HCT116 (cell line): ENCODE measurements around the gene KIF26B. TPM values are rescaled to one million over a fixed set of nuclear protein-coding genes. Genes with fewer than 3 reads are reported as not detected.

Experiments used
- ATAC-seq: fragments of 200-7000 bp; cut with Tn5 transposase; 2 replicates; pipeline ENCODE4 v1.9.1; 2020; ENCODE audit warnings: mild to moderate bottlenecking, moderate library complexity
- BruUV-seq: library from RNA; stranded (reverse); fragments of 400-500 nt; replicated peaks from 2 replicates; lab custom pipeline; 2021; lab: Mats Ljungman, UMichigan
- CTCF ChIA-PET: fragments of 300-600 bp; sonication (Branson Sonifier 250); formaldehyde crosslinking; loops from one replicate; lab custom pipeline; 2021; ENCODE audit warnings: antibody characterized with exemption; lab: Charles Lee
- POLR2A ChIA-PET: fragments of 300-600, 350-600 bp; sonication (Branson Sonifier 250); formaldehyde crosslinking; loops from one replicate; lab custom pipeline; 2021; ENCODE audit warnings: antibody characterized with exemption; lab: Charles Lee
- RAD21 ChIA-PET, 2 experiments: fragments of 300-600 bp; sonication (Branson Sonifier 250); formaldehyde crosslinking; loops; one replicate each; lab custom pipeline; 2023; ENCODE audit warnings: low total read pairs in 2 of 2; ENCODE audit not compliant: uncharacterized antibody in 2 of 2, unreplicated experiment in 2 of 2, low non-redundant PET in 1 of 2; lab: Charles Lee
- DNase-seq: peaks from one replicate; pipeline ENCODE4 v3.0.0-alpha.2; 2010; ENCODE audit warnings: low read depth, low spot score
- H2AFZ ChIP-seq: fragments of 200-600 bp; shearing (Covaris generic), sonication (generic); 2 replicates; pipeline ENCODE4 v1.6.1; 2017; ENCODE audit warnings: low read depth, mixed run types, mixed read lengths, antibody characterized with exemption, low read length; ENCODE audit not compliant: poor library complexity, severe bottlenecking
- H3K27ac ChIP-seq: 2 replicates; pipeline ENCODE4 v1.5.1; 2012; ENCODE audit warnings: low read depth, low read length
- H3K27me3 ChIP-seq: fragments of 200-600 bp; sonication (generic); 2 replicates; pipeline ENCODE4 v1.6.1; 2016; ENCODE audit warnings: mixed run types, low read length, mixed read lengths; ENCODE audit not compliant: insufficient read depth
- H3K36me3 ChIP-seq, 2 experiments: fragments of 200-500 bp in 1 of 2; fragments of 200-600 bp in 1 of 2; sonication (Bioruptor generic) in 1 of 2; sonication (generic) in 1 of 2; 2 replicates each; pipeline versions ENCODE4 v1.5.1 to v1.6.1; 2014 to 2016; ENCODE audit warnings: low read length in 2 of 2, inconsistent platforms in 1 of 2, mixed read lengths in 1 of 2, mixed run types in 1 of 2; ENCODE audit not compliant: insufficient read depth in 2 of 2, control insufficient read depth in 1 of 2
- H3K4me1 ChIP-seq, 2 experiments: fragments of 200-600 bp in 1 of 2; sonication (generic) in 1 of 2; 2 replicates each; pipeline versions ENCODE4 v1.5.1 to v1.6.1; 2012 to 2017; ENCODE audit warnings: low read length in 2 of 2, inconsistent platforms in 1 of 2, mild to moderate bottlenecking in 1 of 2, mixed read lengths in 1 of 2, mixed run types in 1 of 2, moderate library complexity in 1 of 2; ENCODE audit not compliant: insufficient read depth in 2 of 2, control insufficient read depth in 1 of 2
- H3K4me2 ChIP-seq: fragments of 200-600 bp; sonication (generic); 2 replicates; pipeline ENCODE4 v1.6.1; 2017; ENCODE audit warnings: mixed run types, low read length, mixed read lengths
- H3K4me3 ChIP-seq, 2 experiments: fragments of 200-600 bp in 1 of 2; sonication (generic) in 1 of 2; replicated peaks in 1 of 2; 2 replicates each; pipeline ENCODE4 v1.5.1; 2011 to 2016; ENCODE audit warnings: low read length in 2 of 2, control low read depth in 1 of 2, low read depth in 1 of 2, mild to moderate bottlenecking in 1 of 2, mixed read lengths in 1 of 2, mixed run types in 1 of 2
- H3K79me2 ChIP-seq: fragments of 200-600 bp; sonication (generic); 2 replicates; pipeline ENCODE4 v1.6.1; 2017; ENCODE audit warnings: mild to moderate bottlenecking, mixed run types, low read length, moderate library complexity, mixed read lengths; ENCODE audit not compliant: insufficient read depth
- H3K9ac ChIP-seq: fragments of 200-600 bp; sonication (generic); 2 replicates; pipeline ENCODE4 v1.6.1; 2016; ENCODE audit warnings: low read length, mixed read lengths
- H3K9me2 ChIP-seq: fragments of 200-600 bp; sonication (generic), shearing (Covaris generic); 2 replicates; pipeline ENCODE4 v1.6.1; 2017; ENCODE audit warnings: mixed run types, mild to moderate bottlenecking, moderate library complexity; ENCODE audit not compliant: insufficient read depth
- H3K9me3 ChIP-seq, 2 experiments: fragments of 200-500 bp in 1 of 2; fragments of 200-600 bp in 1 of 2; sonication (Bioruptor generic) in 1 of 2; sonication (generic) in 1 of 2; 2 replicates each; pipeline ENCODE4 v1.6.1; 2014 to 2017; ENCODE audit warnings: low read length in 2 of 2, mixed read lengths in 2 of 2, inconsistent platforms in 1 of 2, low read depth in 1 of 2, mild to moderate bottlenecking in 1 of 2, mixed run types in 1 of 2, moderate library complexity in 1 of 2; ENCODE audit not compliant: control insufficient read depth in 1 of 2, insufficient read depth in 1 of 2
- H4K20me1 ChIP-seq: fragments of 200-600 bp; sonication (generic), shearing (Covaris generic); 2 replicates; pipeline ENCODE4 v1.6.1; 2017; ENCODE audit warnings: mixed run types, mild to moderate bottlenecking, moderate library complexity; ENCODE audit not compliant: insufficient read depth
- ATF3 ChIP-seq: IDR thresholded peaks from 2 replicates; pipeline ENCODE4 v1.6.1; 2012
- CEBPB ChIP-seq: IDR thresholded peaks from 2 replicates; pipeline ENCODE4 v1.6.1; 2012; ENCODE audit warnings: low read depth
- CTCF ChIP-seq, 3 experiments: fragments of 200-600 bp in 1 of 3; sonication (generic) in 1 of 3; IDR thresholded peaks in 2 of 3; conservative IDR thresholded peaks in 1 of 3; 2 replicates each; pipeline ENCODE4 v1.5.1; 2012 to 2017; ENCODE audit warnings: low read depth in 2 of 3, low read length in 2 of 3, antibody characterized with exemption in 1 of 3, borderline replicate concordance in 1 of 3, control low read depth in 1 of 3, mild to moderate bottlenecking in 1 of 3, mixed read lengths in 1 of 3, mixed run types in 1 of 3, moderate library complexity in 1 of 3; ENCODE audit not compliant: insufficient read depth in 1 of 3
- ELF1 ChIP-seq: IDR thresholded peaks from 2 replicates; pipeline ENCODE4 v1.6.1; 2012; ENCODE audit warnings: low read depth, borderline replicate concordance
- EZH2phosphoT487 ChIP-seq: fragments of 200-600 bp; IDR thresholded peaks from 2 replicates; pipeline ENCODE4 v1.6.1; 2018; ENCODE audit warnings: antibody characterized with exemption, borderline replicate concordance
- FOSL1 ChIP-seq: IDR thresholded peaks from 2 replicates; pipeline ENCODE4 v1.6.1; 2012; ENCODE audit warnings: low read depth
- JUND ChIP-seq: IDR thresholded peaks from 2 replicates; pipeline ENCODE4 v1.6.1; 2012
- MAX ChIP-seq: IDR thresholded peaks from 2 replicates; pipeline ENCODE4 v1.6.1; 2012
- POLR2AphosphoS5 ChIP-seq: IDR thresholded peaks from 2 replicates; pipeline ENCODE4 v1.6.1; 2011; ENCODE audit warnings: mild to moderate bottlenecking, low read depth, low read length, moderate library complexity
- RAD21 ChIP-seq: IDR thresholded peaks from 2 replicates; pipeline ENCODE4 v1.6.1; 2012; ENCODE audit warnings: low read depth, mild to moderate bottlenecking
- REST ChIP-seq: IDR thresholded peaks from 2 replicates; pipeline ENCODE4 v1.6.1; 2012; ENCODE audit warnings: low read depth
- SIN3A ChIP-seq: IDR thresholded peaks from 2 replicates; pipeline ENCODE4 v1.6.1; 2012; ENCODE audit warnings: low read depth
- SP1 ChIP-seq: IDR thresholded peaks from 2 replicates; pipeline ENCODE4 v1.6.1; 2012; ENCODE audit warnings: low read depth
- SRF ChIP-seq: IDR thresholded peaks from 2 replicates; pipeline ENCODE4 v1.6.1; 2012; ENCODE audit warnings: low read depth
- YY1 ChIP-seq: IDR thresholded peaks from 2 replicates; pipeline ENCODE4 v1.6.1; 2011; ENCODE audit warnings: low read length, low read depth, moderate library complexity, mild to moderate bottlenecking; ENCODE audit not compliant: insufficient replicate concordance; ENCODE audit errors: extremely low read depth
- ZBTB33 ChIP-seq: IDR thresholded peaks from 2 replicates; pipeline ENCODE4 v1.6.1; 2011; ENCODE audit warnings: mild to moderate bottlenecking, low read length, moderate library complexity; ENCODE audit not compliant: insufficient replicate concordance; ENCODE audit errors: extremely low read depth
- ZFX ChIP-seq: fragments of 450-650 bp; IDR thresholded peaks from 2 replicates; pipeline ENCODE4 v1.6.1; 2017
- ZNF274 ChIP-seq: fragments of 200-500 bp; sonication (Bioruptor generic); IDR thresholded peaks from 2 replicates; pipeline ENCODE4 v1.6.1; 2014; ENCODE audit warnings: mild to moderate bottlenecking, low read depth, low read length, inconsistent platforms
- intact Hi-C: fragments of 100-400 bp; cut with micrococcal nuclease; formaldehyde crosslinking; loops from 2 replicates; pipeline ENCODE4 v1.10.0; 2022
- total RNA-seq: library from RNA; stranded (reverse); gene quantifications from one replicate; pipeline ENCODE4 v1.2.1, GENCODE V29; 2021; ENCODE audit not compliant: unreplicated experiment

The KIF26B gene
- total RNA-seq, 1 experiment from 2014 or later, result 0.49 TPM

GRCh38 chr1:245503548-245503947, 348.8 kb downstream of the KIF26B start (continued):
- TF ChIP-seq JUND (no peak), ZBTB33 (no peak), SIN3A (no peak), CEBPB (no peak), RAD21 (no peak)

- BruUV-seq, result no TSS peak
- peaks cover 18% of the 10 kb centered on the region for H3K27me3 ChIP-seq
- H3K4me1 ChIP-seq, result no peaks in the 10 kb centered on the region
- H3K36me3 ChIP-seq, result no peaks in the 10 kb centered on the region
- H3K79me2 ChIP-seq, result no peaks in the 10 kb centered on the region
- no peaks in the 10 kb centered on the region for H3K9me3 ChIP-seq
- ChIA-PET POLR2A (no interaction called here), RAD21 (no interaction called here), CTCF (no interaction called here)
- ATAC-seq, result no peak
- no peak overlapping the region for H3K4me2 ChIP-seq
- no peak overlapping the region for H3K27ac ChIP-seq
- H3K9ac ChIP-seq, result no peak overlapping the region
- H3K9me2 ChIP-seq, result no peaks in the 10 kb centered on the region
- DNase-seq, result no peak
- no peak overlapping the region for H2AFZ ChIP-seq
- H4K20me1 ChIP-seq, result no peaks in the 10 kb centered on the region
- H3K4me3 ChIP-seq, result no peak overlapping the region
- TF ChIP-seq SIN3A, result no peak
- TF ChIP-seq ZNF274, result no peak
- no peak for TF ChIP-seq POLR2AphosphoS5
- TF ChIP-seq REST, result no peak
- TF ChIP-seq EZH2phosphoT487, result no peak
- no peak for TF ChIP-seq SRF
- no peak for TF ChIP-seq JUND
- no peak for TF ChIP-seq YY1
- no peak for TF ChIP-seq ELF1
- no peak for TF ChIP-seq MAX
- TF ChIP-seq FOSL1, result no peak
- TF ChIP-seq ZFX, result no peak
- no peak for TF ChIP-seq CTCF (IDR thresholded peaks at IDR 0.05 in 2 of 3, conservative IDR thresholded peaks at IDR 0.05 in 1 of 3; ENCODE audit: borderline replicate concordance in 1 of 3, insufficient read depth in 1 of 3, low read depth in 2 of 3, low read length in 2 of 3)
- TF ChIP-seq SP1, result no peak
- TF ChIP-seq ATF3, result no peak
- intact Hi-C loops, result no loop called here
Observed at GRCh38 chr1:245510144-245510543, 355.4 kb downstream of the KIF26B start.
